ENCODE data around the gene QRICH1. TPM values are rescaled to one million over a fixed set of nuclear protein-coding genes. Genes with fewer than 3 reads are reported as not detected.

Gene QRICH1
- total RNA-seq, 1 experiment from 2014 or later, result 96.1 TPM

GRCh38 chr3:49025793-49026520, 67.9 kb downstream of the QRICH1 start:
- no peak for DNase-seq (ENCODE audit: unreplicated experiment)
- H3K4me3 Mint-ChIP-seq (ENCODE audit: unreplicated experiment), result no peak overlapping the region
- peaks cover 99% of the 10 kb centered on the region for H3K36me3 Mint-ChIP-seq (ENCODE audit: insufficient read depth, unreplicated experiment)
- H3K27me3 Mint-ChIP-seq (ENCODE audit: insufficient read depth, unreplicated experiment), result no peaks in the 10 kb centered on the region
- H3K9me3 Mint-ChIP-seq (ENCODE audit: unreplicated experiment), result no peaks in the 10 kb centered on the region
- CTCF ChIA-PET, result interaction anchor here (0.5 to 1.0 kb wide), 3 partner anchors 38 to 580 kb away, joined by 3 to 4 read pairs (median 4); partner anchors contain the start of gene ATRIP
- BruUV-seq (replicated peaks), result no TSS peak
- POLR2A ChIA-PET, result interaction anchor here (0.5 to 9.9 kb wide), 7 partner anchors 8 to 380 kb away, joined by 3 to 128 read pairs (median 4); partner anchors contain the start of genes DALRD3 and QRICH1
- intact Hi-C loops (cut with micrococcal nuclease), result loop anchor here (5.0 to 10.0 kb wide), 2 partner anchors 66 to 129 kb away; partner anchors contain the start of gene QRICH1
- H3K27ac Mint-ChIP-seq (ENCODE audit: low read depth, unreplicated experiment), result no peak overlapping the region
- peaks cover 33% of the 10 kb centered on the region for H3K4me1 Mint-ChIP-seq (ENCODE audit: insufficient read depth, unreplicated experiment)
- no peak for TF ChIP-seq CTCF (IDR thresholded peaks at IDR 0.05; ENCODE audit: unreplicated experiment)

- peaks cover 91% of the 10 kb centered on the region for H3K36me3 Mint-ChIP-seq (ENCODE audit: insufficient read depth, unreplicated experiment)
- no peak for TF ChIP-seq CTCF (IDR thresholded peaks at IDR 0.05; ENCODE audit: unreplicated experiment)
- DNase-seq (ENCODE audit: unreplicated experiment), result no peak
- no peak overlapping the region for H3K4me3 Mint-ChIP-seq (ENCODE audit: unreplicated experiment)
- BruUV-seq (replicated peaks), result no TSS peak
- POLR2A ChIA-PET, result interaction anchor here (0.5 to 9.9 kb wide), 4 partner anchors 18 to 68 kb away, joined by 3 to 128 read pairs (median 6); partner anchors contain the start of genes QRICH1 and WDR6
- no peak overlapping the region for H3K27ac Mint-ChIP-seq (ENCODE audit: low read depth, unreplicated experiment)
- intact Hi-C loops (cut with micrococcal nuclease), result loop anchor here (5.0 to 10.0 kb wide), 2 partner anchors 67 to 130 kb away; partner anchors contain the start of gene QRICH1
- H3K4me1 Mint-ChIP-seq (ENCODE audit: insufficient read depth, unreplicated experiment), result peaks cover 33% of the 10 kb centered on the region
- H3K9me3 Mint-ChIP-seq (ENCODE audit: unreplicated experiment), result no peaks in the 10 kb centered on the region
- CTCF ChIA-PET, result no interaction called here
- H3K27me3 Mint-ChIP-seq (ENCODE audit: insufficient read depth, unreplicated experiment), result no peaks in the 10 kb centered on the region
Measured at GRCh38 chr3:49025005-49025792, 68.7 kb downstream of the QRICH1 start.

- Mint-ChIP-seq H3K36me3 (ENCODE audit: insufficient read depth, unreplicated experiment) (peaks cover 83% of the 10 kb centered on the region), H3K4me1 (ENCODE audit: insufficient read depth, unreplicated experiment) (peaks cover 30% of the 10 kb centered on the region), H3K9me3 (ENCODE audit: unreplicated experiment) (no peaks in the 10 kb centered on the region), H3K27ac (ENCODE audit: low read depth, unreplicated experiment) (peak overlapping the region; percentile 69), H3K4me3 (ENCODE audit: unreplicated experiment) (no peak overlapping the region), H3K27me3 (ENCODE audit: insufficient read depth, unreplicated experiment) (no peaks in the 10 kb centered on the region)
- intact Hi-C loops (cut with micrococcal nuclease), result loop anchor here (10.0 kb wide), 1 partner anchor 130 kb away; no protein-coding TSS in a partner anchor
- DNase-seq (ENCODE audit: unreplicated experiment), result no peak
- CTCF ChIA-PET, result interaction anchor here (0.6 to 1.6 kb wide), 3 partner anchors 28 to 536 kb away, joined by 3 to 6 read pairs (median 4); partner anchors contain the start of gene USP19
- no peak for TF ChIP-seq CTCF (IDR thresholded peaks at IDR 0.05; ENCODE audit: unreplicated experiment)
- POLR2A ChIA-PET, result interaction anchor here (0.6 to 9.9 kb wide), 3 partner anchors 17 to 69 kb away, joined by 3 to 128 read pairs (median 3); partner anchors contain the start of genes QRICH1 and WDR6
- BruUV-seq (replicated peaks), result TSS peak; percentile 6
Measured at GRCh38 chr3:49024449-49024848, 69.4 kb downstream of the QRICH1 start.

Data from MCF 10A (cell line).